NCI-H510A treated with DMSO at 0.1 percent for 48 hours (cell line): Measurements from ENCODE around the gene ARHGEF11.
"Not testable (repeated sequence)": the region's sequence is repeated elsewhere in the genome, so short reads cannot be mapped to it uniquely, and the experiment has no call there.

Experiments
- DNase-seq: peaks from one replicate; lab custom pipeline; 2025; lab: John Stamatoyannopoulos, UW

Gene ARHGEF11, protein sequence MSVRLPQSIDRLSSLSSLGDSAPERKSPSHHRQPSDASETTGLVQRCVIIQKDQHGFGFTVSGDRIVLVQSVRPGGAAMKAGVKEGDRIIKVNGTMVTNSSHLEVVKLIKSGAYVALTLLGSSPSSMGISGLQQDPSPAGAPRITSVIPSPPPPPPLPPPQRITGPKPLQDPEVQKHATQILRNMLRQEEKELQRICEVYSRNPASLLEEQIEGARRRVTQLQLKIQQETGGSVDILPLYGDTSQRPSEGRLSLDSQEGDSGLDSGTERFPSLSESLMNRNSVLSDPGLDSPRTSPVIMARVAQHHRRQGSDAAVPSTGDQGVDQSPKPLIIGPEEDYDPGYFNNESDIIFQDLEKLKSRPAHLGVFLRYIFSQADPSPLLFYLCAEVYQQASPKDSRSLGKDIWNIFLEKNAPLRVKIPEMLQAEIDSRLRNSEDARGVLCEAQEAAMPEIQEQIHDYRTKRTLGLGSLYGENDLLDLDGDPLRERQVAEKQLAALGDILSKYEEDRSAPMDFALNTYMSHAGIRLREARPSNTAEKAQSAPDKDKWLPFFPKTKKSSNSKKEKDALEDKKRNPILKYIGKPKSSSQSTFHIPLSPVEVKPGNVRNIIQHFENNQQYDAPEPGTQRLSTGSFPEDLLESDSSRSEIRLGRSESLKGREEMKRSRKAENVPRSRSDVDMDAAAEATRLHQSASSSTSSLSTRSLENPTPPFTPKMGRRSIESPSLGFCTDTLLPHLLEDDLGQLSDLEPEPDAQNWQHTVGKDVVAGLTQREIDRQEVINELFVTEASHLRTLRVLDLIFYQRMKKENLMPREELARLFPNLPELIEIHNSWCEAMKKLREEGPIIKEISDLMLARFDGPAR (N-terminal part only)

DNA sequence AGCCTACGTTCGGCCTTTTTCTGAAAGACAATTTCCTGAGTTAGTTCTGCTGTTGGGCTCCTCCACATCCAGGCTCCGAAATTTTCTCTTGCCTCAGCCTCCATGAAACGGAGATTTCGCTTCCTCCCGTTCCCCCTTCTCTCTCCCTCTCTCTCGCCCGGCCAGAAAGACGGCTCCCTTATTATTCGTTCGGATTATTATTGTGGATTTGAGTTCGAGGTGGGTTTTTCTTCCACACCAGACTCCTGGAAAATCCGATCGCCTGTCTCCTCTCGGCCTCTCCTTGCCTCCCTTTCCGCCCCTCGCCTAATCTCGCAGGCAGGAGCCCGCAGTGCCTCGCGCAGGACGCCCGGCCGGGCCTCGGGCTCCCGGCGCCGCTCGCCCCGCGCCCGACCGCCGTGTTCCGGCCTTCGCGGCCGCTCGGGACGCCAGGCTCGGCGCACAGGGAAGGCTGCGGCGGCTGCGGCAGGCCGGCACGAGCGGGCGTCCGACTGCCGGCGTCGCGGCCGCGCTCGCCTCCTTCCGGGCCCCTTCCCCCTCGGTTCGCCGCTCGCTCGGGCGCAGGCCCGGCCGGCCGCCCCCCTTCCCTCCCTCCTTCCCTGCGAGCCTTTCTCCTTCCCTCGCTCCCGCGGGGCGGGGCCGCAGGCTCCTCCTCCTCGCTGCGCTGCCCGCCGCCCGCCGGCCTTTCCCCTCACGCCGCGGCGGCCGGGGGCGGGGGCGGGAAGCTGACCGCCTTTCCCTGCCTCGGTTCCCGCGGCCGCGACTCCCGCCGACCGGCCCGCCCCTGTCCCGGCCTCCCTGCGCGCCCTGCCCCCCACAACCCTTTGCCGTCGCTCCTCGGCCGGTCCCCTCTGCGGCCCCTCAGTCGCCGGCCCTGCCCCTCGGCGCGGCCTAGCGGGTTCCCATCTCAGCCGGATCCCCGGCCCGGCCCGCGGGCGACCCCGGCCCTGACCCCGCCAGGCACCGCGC is at the start of gene ARHGEF11:
ARHGEF11 (minus strand) TSS at position 493 of the 969 bp plus-strand sequence. CDS start 1,412 bp downstream, outside the sequence.
- peak; percentile 81 for DNase-seq

DNA sequence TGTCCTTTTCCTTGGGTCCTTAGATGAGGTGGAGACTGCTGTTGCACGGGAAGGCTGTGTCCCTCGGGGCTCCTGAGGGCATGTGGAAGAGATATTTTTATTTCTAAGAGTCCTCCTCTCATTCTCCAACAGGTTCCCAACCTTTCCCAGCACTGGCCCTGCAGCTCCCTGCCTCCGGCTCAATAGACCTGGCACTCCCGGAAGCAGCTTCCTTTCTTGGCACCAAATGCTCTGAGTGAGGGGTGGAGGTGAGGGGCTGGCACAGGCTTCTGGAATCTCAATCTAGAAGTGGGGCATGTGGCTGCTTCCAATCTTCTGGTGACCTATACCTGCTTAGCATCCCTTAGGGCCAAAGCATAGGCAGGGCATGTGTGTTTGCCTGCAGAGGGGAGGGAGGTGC is 49.5 kb upstream of the ARHGEF11 start:
- no peak for DNase-seq

DNA sequence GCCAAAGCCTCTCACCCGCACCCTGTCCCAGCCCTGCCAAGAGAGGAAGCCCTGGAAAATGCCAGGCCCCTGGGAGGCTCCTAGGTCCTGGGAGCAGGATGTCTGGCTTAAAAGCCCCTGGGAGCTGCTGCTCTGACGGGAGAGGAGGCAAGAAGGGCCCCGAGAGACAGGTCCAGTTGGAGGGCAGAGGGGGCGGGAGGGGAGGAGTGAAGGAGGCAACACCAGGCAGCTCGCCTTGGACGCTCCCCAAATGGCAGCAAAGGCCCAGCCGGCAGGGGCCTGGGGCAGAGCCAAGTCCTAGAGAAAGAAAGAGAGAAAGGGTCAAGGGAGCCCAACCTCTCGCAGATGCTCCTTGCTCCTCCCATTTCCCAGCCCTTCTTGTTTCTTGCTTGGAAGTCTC is 47.3 kb upstream of the ARHGEF11 start:
- DNase-seq: no peak

DNA sequence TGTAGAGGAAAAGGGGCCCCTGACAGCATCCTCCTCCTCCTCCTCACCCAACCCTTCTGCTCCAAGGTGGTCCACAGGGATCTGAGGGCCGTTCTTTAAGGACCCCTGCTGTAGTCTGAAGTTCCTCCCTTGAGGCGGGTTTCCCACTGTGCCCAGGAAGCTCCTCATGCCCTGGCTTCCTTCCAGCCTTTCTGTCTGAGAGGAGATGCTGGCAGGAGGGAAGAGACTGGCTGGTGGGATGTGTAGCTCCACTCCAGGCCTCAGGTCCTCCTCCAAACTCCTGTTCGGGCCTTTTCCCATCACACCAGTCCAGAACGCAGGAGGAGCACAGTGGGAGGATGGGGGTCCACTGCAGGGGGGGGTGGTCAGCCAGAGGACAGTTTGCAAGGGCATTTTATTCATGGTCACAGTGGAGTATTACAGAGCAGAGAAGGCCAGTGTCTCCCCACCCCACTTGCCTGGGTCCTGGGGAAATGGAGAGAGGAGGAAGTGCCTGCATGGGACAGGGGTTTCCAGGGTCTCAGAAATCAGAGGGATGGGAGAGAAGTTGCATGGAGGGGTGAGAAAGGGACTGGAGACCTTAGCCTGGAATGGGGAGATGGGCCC is 46.2 kb upstream of the ARHGEF11 start:
- no peak for DNase-seq

DNA sequence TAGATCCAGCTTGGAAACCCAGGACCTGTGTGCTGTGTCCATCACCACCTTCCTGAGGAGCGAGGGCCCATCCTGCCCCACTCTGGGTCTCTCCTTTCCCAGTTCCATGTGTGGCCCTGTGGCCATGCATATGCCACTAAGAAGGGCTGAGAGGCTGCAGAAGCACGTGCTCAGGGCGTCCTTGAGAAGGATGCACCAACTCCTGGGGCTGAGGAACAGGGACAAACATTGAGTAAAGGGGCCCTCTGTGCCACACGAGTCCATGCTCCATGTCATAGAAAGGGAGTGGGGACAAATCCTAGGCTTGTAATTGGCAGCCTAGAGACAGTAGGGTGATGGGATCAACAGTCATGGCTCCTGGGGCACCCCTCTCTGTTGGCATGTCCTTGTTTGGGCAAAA is 45.6 kb upstream of the ARHGEF11 start:
- DNase-seq: no peak

DNA sequence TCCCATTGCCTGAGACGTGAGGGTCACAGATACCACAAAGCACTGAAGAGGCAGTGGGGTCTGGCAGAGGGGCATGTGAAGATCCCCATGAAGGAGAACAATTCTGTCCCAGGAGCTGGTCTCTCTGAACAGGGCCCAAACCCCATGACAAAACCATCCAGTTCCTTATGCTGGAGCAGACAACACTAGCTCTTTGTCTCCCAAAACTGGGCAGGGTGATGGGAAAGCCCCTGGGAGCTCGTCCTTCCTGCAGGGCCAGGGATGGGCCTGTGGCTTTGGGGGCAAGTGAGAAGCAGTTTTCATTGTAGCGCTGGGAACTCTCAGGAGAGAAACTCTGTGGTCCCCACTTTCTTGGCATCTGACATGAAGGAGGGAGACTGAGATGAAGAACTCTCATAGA is 45.2 kb upstream of the ARHGEF11 start:
- DNase-seq: no peak

DNA sequence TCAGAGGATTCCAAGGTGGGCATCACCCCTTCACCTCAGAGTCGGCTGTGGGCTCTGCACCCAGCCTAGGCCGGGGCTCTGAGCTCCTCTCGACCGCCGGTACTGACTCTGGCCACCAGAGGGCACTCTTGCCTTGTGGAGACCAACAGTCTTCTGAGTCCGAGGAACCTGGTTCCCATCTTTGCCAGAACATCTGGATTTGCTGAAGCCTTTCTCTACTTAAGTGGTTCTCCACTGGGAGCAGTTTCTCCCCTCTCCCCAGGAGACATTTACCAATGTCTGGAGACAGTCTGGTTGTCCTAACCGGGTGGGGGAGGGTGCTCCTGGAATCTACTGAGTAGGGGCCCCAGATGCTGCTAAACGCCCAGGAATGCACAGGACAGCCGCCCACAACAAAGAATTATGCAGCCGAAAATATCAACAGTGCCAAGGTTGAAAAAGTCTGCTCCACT is 44.7 kb upstream of the ARHGEF11 start:
- DNase-seq: peak; percentile 50

DNA sequence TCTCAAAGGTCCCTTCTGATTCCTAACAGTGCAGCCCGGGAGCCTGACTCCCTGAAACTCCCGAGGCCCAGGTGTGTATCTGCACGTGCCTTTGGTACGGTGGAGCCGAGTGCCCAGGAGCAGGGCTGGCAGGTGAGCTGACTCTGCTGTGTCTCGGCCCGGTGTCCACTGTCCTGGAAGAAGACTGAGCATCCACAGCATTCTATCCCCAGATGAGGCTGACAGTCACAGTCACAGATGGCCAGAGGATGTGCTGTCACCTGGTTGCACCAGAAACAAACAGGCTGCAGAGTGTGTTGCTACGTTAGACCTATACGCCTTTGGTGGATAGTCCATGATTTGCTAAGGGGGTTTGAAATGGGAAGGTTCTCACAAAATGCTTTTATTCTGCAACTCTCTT is 44.2 kb upstream of the ARHGEF11 start:
- no peak for DNase-seq

DNA sequence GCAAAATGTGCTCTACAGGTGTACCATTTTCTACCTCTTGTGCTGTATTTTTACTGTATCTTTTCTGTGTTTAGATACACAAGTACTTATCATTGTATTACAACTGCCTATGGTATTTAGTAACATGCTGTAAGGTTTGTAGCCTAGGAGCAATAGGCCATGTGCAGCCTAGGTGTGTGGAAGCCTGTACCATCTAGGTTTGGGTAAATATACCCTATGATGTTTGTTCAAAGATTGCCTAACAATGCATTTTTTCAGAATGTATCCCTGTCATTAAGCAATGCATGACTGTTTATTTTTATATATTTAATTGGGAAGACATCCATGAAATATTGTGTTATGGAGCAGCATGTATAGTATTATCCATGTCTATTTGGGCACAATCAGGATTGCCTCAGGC is 43.1 kb upstream of the ARHGEF11 start:
- no peak for DNase-seq

DNA sequence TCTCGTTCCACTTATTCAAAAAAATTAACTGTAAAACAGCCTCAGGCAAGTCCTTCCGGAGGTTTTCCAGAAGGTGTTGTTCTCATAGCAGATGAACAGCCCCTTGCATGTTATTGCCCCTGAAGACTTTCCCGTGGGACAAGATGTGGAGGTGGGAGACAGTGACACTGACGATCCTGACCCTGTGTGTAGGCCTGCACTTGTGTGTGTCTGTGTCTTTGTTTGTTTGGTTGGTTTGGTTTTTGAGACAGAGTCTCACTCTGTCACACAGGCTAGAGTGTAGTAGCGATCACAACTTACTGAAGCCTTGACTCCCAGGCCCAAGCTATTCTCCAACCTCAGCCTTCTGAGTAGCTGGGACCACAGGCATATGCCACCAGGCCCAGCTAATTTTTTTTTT is 41.5 kb upstream of the ARHGEF11 start:
- no peak for DNase-seq

DNA sequence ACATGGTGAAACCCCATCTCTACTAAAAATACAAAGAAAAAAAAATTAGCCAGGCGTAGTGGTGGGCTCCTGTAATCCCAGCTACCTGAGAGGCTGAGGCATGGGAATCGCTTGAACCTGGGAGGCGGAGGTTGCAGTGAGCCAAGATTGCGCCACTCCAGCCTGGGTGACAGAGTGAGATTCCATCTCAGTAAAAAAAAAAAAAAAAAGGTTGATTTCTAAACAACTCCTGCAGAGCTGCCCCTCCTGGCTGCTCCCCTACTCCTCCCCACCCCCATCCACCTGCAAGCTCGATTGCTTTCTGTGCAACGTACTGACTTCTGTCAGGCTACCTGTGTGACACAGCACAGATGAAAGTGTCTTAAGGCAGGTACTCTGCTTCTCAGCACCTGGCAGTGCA is 40.8 kb upstream of the ARHGEF11 start:
- DNase-seq: no peak

DNA sequence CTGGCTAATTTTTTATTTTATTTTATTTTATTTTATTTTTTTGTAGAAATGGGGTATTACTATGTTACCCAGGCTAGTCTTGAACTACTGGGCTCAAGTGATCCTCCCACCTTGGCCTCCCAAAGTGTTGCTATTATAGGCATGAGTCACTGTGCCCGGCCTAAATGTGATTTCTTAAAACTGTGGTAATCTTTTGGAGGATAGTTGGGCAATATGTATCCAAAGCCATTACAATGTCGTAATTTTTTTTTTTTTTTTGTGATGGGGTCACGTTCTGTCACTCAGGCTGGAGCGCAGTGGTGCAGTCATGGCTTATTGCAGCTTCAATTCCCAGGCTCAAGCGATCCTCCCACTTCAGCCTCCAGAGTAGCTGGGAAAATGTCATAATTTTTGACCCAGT is 39.9 kb upstream of the ARHGEF11 start:
- no peak for DNase-seq

DNA sequence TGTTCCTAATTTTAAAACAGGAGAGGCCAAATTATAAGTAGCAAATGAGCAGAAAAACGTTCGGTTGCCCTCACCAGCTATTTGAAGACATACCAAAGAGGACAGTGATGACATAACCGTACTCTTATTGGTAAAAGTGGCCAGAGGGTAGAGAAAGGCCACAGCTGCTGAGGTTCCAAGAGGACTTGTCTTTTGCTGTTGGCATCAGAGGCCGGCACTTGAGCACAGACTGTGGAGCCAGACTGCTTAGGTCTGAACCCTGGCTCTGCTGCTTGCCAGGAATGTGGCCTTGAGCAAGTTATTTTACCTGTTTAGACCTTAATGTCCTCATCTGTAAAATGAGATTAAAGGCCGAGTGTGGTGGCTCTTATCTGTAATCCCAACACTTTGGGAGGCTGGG is 39.2 kb upstream of the ARHGEF11 start:
- no peak for DNase-seq

DNA sequence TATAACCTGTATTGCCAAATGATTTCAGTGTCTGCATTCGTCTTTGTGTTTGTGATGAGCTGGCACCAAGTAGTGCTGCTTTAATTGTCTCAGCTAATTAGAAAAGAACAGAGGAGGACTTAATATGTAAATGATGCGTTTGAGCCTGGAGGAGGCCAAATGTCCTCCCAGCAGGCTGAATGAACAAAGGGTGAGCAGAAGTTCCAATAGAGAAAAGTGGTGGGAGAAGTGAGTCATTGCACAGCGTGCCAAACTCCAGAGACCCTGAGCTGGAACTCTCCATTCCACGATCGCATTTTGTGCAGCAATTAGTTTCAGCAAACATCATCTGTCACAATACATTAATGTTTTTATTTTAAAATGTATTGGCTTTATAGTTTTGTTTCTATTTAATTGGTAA is 36.2 kb upstream of the ARHGEF11 start:
- DNase-seq: no peak

DNA sequence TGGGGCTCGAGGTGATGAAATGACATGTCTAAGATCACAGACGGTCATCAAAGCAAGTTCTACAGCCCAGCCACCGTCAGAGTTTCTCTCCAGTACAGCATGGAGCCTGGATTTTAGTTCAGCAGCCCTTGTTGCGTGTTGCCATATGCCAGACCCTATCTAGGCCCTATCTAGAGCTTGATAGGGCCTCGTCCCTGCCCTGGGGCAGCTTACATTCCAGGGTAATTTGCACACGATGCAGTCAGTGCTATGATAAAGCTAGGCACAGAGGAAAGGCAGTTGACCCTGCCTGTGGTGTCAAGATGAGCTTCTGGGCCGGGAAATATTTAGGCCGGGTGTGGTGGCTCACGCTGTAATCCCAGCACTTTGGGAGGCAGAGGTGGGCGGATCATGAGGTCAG is 35.2 kb upstream of the ARHGEF11 start:
- DNase-seq: no peak

DNA sequence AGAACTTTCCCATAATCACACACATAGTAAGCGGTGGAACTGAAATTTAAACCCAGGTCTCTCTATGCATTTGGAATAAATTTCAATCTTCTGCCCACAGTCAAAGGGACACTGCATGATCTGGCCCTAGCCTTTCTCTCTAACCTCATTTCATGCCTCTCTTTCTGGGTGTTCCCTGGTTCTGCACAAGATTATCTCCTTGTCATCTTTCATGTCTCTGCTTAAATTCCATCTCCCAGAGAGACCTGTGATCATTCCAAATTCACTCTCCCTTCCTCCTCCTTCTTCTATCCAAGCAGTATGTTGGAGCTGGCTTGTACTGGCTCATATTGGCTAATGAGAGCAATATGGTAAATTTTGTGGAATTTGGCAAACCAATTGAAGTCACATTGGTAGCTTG is 31.9 kb upstream of the ARHGEF11 start:
- no peak for DNase-seq

DNA sequence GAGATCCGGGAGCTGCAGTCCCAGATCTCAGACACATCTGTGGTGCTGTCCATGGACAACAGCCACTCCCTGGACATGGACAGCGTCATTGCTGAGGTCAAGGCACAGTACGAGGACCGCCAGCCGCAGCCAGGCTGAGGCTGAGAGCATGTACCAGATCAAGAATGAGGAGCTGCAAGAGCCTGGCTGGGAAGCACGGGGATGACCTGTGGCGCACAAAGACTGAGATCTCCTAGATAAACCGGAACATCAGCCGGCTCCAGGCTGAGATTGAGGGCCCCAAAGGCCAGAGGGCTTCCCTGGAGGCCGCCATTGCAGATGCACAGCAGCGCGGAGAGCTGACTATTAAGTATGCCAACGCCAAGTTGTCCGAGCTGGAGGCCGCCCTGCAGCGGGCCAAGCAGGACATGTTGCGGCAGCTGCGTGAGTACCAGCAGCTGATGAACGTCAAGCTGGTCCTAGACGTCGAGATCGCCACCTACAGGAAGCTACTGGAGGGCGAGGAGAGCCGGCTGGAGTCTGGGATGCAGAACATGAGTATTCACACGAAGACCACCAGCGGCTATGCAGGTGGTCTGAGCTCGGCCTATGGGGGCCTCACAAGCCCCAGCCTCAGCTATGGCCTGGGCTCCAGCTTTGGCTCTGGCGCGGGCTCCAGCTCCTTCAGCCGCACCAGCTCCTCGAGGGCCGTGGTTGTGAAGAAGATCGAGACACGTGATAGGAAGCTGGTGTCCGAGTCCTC is 28.6 kb upstream of the ARHGEF11 start:
- DNase-seq: peak; percentile 50

DNA sequence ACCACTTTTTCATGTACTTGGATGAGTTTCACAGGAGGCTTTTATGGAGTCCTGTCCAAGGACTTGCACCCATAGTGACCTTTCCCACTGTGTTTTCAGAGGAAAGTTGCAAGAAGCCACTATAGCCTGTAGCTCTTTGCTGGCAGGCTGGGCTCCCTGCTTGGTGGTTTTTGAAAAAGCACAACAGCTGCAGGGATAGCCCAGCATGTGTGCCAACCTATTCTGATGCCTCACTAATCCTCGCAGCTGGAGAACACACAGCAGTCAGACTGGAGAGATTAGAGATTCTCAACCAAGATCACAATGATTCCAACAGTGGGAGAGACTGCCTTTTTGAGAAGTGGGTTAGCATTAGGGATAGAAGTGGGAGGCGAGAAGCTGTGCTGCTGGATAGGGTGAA is 24.1 kb upstream of the ARHGEF11 start:
- DNase-seq: no peak

DNA sequence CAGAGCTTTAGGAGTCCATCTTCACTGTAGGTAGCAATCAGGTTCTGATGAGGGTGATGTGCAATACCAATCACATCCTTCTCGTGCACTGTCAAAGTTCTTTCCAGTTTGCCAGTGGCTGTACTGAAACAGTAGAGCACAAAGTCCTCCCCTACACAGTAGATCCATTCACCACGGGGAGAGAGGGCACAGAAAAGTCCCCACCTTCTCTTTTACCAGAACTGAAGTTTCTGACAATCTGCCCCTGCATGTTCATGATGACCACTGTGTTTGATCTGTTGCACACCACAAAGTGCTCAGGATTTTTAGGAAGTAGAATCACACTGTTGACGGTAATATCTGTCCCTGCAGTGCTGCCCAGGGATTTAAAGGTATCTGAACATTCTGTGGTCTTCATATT is 13.7 kb upstream of the ARHGEF11 start:
- not testable (repeated sequence) for DNase-seq

DNA sequence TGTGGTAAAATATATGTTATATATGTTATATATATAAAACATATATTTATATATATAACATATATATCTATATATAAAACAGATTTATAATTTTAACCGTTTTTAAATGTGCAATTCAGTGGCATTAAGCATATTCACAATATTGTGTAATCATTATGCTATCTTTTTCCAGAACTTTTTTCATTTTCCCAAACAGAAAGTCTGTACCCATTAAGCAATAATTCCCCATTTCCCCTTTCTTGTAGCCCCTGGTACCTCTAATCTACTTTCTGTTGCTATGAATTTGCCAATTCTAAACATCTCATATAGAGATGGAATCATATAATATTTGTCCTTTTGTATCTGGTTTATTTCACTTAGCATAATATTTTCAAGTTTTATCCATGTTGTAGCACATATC is 10.7 kb upstream of the ARHGEF11 start:
- no peak for DNase-seq

DNA sequence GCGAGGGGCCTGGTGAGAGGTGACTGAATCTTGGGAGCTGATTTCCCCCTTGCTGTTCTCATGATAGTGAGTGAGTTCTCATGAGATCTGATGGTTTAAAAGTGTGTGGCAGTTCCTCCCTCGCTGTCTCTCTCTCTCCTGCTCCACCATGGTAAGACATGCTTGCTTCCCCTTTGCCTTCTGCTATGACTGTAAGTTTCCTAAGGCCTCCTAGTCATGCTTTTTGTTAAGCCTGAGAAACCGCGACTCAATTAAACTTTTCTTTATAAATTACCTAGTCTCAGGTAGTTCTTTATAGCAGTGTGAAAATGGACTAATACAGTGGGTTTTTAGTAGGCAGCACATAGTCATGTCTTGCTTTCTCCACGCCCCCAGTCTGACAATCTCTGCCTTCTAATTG is 10.2 kb upstream of the ARHGEF11 start:
- not testable (repeated sequence) for DNase-seq
